GM06990 (cell line): ENCODE data around the gene FHOD3.

Experiments
- DNase-seq: peaks from one replicate; pipeline ENCODE4 v3.0.0-alpha.2; 2011; ENCODE audit not compliant: insufficient read length; ENCODE audit errors: extremely low read depth
- H3K27me3 ChIP-seq: replicated peaks from 2 replicates; pipeline ENCODE4 v1.6.0; 2011; ENCODE audit warnings: low read length; ENCODE audit not compliant: control insufficient read depth, insufficient read depth
- H3K36me3 ChIP-seq: 2 replicates; pipeline ENCODE4 v1.5.1; 2011; ENCODE audit warnings: low read length; ENCODE audit not compliant: control insufficient read depth, insufficient read depth
- H3K4me3 ChIP-seq: replicated peaks from 2 replicates; pipeline ENCODE4 v1.5.1; 2011; ENCODE audit warnings: low read depth, mild to moderate bottlenecking, control low read depth, low read length
- CTCF ChIP-seq: IDR thresholded peaks from 2 replicates; pipeline ENCODE4 v1.5.1; 2011; ENCODE audit warnings: low read length, control low read depth, mild to moderate bottlenecking, inconsistent platforms; ENCODE audit not compliant: insufficient read depth, poor library complexity, severe bottlenecking

Gene FHOD3

GRCh38 chr18:36296650-36297416 lies 680 bp upstream of the FHOD3 start:
- H3K36me3 ChIP-seq: no peaks in the 10 kb centered on the region
- no peaks in the 10 kb centered on the region for H3K27me3 ChIP-seq
- peak; percentile 52 for TF ChIP-seq CTCF
- H3K4me3 ChIP-seq: peak overlapping the region; percentile 75
- peak; percentile 55 for DNase-seq

GRCh38 chr18:36298126-36298741 lies 721 bp downstream of the FHOD3 start:
- H3K4me3 ChIP-seq: peak overlapping the region; percentile 75
- no peaks in the 10 kb centered on the region for H3K27me3 ChIP-seq
- H3K36me3 ChIP-seq: no peaks in the 10 kb centered on the region
- peak; percentile 61 for DNase-seq
- TF ChIP-seq CTCF: no peak

GRCh38 chr18:36299015-36299414 lies 1.5 kb downstream of the FHOD3 start:
- no peak for TF ChIP-seq CTCF
- peak overlapping the region; percentile 75 for H3K4me3 ChIP-seq
- DNase-seq: no peak
- H3K36me3 ChIP-seq: no peaks in the 10 kb centered on the region
- H3K27me3 ChIP-seq: no peaks in the 10 kb centered on the region

- TF ChIP-seq CTCF: no peak
- DNase-seq: no peak
- Histone ChIP-seq H3K4me3 (no peak overlapping the region), H3K27me3 (no peaks in the 10 kb centered on the region), H3K36me3 (no peaks in the 10 kb centered on the region)
Observed at GRCh38 chr18:36300211-36300610, 2.7 kb downstream of the FHOD3 start.

GRCh38 chr18:36301884-36302283 lies 4.4 kb downstream of the FHOD3 start:
- DNase-seq: no peak
- H3K36me3 ChIP-seq: no peaks in the 10 kb centered on the region
- H3K27me3 ChIP-seq: no peaks in the 10 kb centered on the region
- no peak for TF ChIP-seq CTCF
- no peak overlapping the region for H3K4me3 ChIP-seq
